Measurements from ENCODE around the gene PARD6G. TPM values are rescaled to one million over a fixed set of nuclear protein-coding genes. Genes with fewer than 3 reads are reported as not detected.

The PARD6G gene
- total and polyA plus RNA-seq, 9 of the 15 experiments (the other 6 are each of a cell fraction or from before 2014, with no cell fraction given) = 0.03 to 1.2 (median 0.26) TPM

DNA sequence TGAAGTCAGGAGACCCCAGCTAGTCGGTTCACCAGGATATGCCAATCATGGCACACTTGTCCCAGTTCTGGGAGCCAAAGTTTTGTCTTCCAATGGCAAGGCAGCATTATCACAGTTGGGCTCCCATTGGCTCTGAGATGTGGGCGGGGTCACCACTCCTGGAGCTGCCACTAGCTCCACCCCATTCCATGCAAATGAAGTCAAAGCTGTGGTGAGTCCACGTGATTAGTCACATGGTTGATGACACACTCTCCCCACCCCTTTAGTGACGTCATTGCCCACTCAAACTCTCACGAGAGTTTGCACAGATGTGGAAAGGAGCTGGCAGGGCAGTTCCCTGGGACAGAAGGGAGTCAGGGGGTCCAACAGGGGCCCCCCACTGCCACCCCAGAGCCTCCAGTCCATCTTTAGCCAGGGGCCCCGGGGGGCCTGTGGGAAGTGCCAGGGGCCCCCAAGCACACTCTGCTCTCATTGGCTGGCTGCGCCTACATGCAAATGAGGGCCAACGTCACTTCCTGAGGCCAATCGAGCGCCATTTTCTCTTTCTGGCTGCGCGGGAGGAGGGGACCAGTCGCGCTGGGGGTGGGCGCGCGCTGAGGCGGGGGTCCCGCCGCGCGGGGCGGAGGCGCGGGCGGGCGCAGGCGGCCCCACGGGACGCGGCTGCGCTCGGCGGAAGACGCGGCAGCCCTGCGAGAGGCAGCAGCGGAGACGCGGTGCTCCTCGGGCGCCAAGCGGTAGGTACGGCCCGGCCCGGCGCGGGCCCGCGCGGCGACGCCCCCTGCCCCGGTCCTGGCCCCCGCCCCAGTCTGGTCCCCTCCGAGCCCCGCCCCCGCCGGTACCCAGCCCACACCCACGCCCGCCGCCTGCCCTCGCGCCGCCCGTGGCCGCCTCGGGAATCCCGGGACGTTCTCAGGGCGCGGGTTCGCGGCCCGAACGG is 138.3 kb downstream of the PARD6G start, which contains the start of gene ADNP2 (continued):
- no peak for TF ChIP-seq ZNF75A (CRISPR knock-in tag; IDR thresholded peaks at IDR 0.05)
- no peak for TF ChIP-seq TAL1 (IDR thresholded peaks at IDR 0.05)
- no peak for TF ChIP-seq RBM15 (IDR thresholded peaks at IDR 0.05; ENCODE audit: insufficient read depth, low read length)
- no peak for TF ChIP-seq SMC3 (conservative IDR thresholded peaks at IDR 0.05; ENCODE audit: insufficient read depth, low read depth, low read length)
- TF ChIP-seq, protein P1, sequence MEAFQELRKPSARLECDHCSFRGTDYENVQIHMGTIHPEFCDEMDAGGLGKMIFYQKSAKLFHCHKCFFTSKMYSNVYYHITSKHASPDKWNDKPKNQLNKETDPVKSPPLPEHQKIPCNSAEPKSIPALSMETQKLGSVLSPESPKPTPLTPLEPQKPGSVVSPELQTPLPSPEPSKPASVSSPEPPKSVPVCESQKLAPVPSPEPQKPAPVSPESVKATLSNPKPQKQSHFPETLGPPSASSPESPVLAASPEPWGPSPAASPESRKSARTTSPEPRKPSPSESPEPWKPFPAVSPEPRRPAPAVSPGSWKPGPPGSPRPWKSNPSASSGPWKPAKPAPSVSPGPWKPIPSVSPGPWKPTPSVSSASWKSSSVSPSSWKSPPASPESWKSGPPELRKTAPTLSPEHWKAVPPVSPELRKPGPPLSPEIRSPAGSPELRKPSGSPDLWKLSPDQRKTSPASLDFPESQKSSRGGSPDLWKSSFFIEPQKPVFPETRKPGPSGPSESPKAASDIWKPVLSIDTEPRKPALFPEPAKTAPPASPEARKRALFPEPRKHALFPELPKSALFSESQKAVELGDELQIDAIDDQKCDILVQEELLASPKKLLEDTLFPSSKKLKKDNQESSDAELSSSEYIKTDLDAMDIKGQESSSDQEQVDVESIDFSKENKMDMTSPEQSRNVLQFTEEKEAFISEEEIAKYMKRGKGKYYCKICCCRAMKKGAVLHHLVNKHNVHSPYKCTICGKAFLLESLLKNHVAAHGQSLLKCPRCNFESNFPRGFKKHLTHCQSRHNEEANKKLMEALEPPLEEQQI (IDR thresholded peaks at IDR 0.05) = no peak
- TF ChIP-seq, protein P2, sequence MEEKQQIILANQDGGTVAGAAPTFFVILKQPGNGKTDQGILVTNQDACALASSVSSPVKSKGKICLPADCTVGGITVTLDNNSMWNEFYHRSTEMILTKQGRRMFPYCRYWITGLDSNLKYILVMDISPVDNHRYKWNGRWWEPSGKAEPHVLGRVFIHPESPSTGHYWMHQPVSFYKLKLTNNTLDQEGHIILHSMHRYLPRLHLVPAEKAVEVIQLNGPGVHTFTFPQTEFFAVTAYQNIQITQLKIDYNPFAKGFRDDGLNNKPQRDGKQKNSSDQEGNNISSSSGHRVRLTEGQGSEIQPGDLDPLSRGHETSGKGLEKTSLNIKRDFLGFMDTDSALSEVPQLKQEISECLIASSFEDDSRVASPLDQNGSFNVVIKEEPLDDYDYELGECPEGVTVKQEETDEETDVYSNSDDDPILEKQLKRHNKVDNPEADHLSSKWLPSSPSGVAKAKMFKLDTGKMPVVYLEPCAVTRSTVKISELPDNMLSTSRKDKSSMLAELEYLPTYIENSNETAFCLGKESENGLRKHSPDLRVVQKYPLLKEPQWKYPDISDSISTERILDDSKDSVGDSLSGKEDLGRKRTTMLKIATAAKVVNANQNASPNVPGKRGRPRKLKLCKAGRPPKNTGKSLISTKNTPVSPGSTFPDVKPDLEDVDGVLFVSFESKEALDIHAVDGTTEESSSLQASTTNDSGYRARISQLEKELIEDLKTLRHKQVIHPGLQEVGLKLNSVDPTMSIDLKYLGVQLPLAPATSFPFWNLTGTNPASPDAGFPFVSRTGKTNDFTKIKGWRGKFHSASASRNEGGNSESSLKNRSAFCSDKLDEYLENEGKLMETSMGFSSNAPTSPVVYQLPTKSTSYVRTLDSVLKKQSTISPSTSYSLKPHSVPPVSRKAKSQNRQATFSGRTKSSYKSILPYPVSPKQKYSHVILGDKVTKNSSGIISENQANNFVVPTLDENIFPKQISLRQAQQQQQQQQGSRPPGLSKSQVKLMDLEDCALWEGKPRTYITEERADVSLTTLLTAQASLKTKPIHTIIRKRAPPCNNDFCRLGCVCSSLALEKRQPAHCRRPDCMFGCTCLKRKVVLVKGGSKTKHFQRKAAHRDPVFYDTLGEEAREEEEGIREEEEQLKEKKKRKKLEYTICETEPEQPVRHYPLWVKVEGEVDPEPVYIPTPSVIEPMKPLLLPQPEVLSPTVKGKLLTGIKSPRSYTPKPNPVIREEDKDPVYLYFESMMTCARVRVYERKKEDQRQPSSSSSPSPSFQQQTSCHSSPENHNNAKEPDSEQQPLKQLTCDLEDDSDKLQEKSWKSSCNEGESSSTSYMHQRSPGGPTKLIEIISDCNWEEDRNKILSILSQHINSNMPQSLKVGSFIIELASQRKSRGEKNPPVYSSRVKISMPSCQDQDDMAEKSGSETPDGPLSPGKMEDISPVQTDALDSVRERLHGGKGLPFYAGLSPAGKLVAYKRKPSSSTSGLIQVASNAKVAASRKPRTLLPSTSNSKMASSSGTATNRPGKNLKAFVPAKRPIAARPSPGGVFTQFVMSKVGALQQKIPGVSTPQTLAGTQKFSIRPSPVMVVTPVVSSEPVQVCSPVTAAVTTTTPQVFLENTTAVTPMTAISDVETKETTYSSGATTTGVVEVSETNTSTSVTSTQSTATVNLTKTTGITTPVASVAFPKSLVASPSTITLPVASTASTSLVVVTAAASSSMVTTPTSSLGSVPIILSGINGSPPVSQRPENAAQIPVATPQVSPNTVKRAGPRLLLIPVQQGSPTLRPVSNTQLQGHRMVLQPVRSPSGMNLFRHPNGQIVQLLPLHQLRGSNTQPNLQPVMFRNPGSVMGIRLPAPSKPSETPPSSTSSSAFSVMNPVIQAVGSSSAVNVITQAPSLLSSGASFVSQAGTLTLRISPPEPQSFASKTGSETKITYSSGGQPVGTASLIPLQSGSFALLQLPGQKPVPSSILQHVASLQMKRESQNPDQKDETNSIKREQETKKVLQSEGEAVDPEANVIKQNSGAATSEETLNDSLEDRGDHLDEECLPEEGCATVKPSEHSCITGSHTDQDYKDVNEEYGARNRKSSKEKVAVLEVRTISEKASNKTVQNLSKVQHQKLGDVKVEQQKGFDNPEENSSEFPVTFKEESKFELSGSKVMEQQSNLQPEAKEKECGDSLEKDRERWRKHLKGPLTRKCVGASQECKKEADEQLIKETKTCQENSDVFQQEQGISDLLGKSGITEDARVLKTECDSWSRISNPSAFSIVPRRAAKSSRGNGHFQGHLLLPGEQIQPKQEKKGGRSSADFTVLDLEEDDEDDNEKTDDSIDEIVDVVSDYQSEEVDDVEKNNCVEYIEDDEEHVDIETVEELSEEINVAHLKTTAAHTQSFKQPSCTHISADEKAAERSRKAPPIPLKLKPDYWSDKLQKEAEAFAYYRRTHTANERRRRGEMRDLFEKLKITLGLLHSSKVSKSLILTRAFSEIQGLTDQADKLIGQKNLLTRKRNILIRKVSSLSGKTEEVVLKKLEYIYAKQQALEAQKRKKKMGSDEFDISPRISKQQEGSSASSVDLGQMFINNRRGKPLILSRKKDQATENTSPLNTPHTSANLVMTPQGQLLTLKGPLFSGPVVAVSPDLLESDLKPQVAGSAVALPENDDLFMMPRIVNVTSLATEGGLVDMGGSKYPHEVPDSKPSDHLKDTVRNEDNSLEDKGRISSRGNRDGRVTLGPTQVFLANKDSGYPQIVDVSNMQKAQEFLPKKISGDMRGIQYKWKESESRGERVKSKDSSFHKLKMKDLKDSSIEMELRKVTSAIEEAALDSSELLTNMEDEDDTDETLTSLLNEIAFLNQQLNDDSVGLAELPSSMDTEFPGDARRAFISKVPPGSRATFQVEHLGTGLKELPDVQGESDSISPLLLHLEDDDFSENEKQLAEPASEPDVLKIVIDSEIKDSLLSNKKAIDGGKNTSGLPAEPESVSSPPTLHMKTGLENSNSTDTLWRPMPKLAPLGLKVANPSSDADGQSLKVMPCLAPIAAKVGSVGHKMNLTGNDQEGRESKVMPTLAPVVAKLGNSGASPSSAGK (IDR thresholded peaks at IDR 0.05) = no peak
